GM12874 (cell line): Measurements from ENCODE around the gene TOR1AIP1.

ENCODE experiments used
- CTCF ChIP-seq: IDR thresholded peaks from 2 replicates; pipeline ENCODE4 v1.5.1; 2011; ENCODE audit warnings: low read depth, mild to moderate bottlenecking, control low read depth, low read length, moderate library complexity; ENCODE audit not compliant: insufficient read depth

The TOR1AIP1 gene

GRCh38 chr1:179882253-179883039, at the start of gene TOR1AIP1:
Gene TOR1AIP1 (plus strand): TSS chr1:179882285. CDS start chr1:179882503, 218 bp downstream.
- TF ChIP-seq CTCF: peak; percentile 39; the same call in 1 of the 2 replicates

GRCh38 chr1:179840107-179840506, 42.0 kb upstream of the TOR1AIP1 start:
- no peak for TF ChIP-seq CTCF

GRCh38 chr1:179848233-179848632, 33.9 kb upstream of the TOR1AIP1 start:
- no peak for TF ChIP-seq CTCF

GRCh38 chr1:179853102-179853501, 29.0 kb upstream of the TOR1AIP1 start:
- TF ChIP-seq CTCF: no peak

- TF ChIP-seq CTCF: no peak
Observed at GRCh38 chr1:179856296-179856695, 25.8 kb upstream of the TOR1AIP1 start.

GRCh38 chr1:179857009-179857408, 25.1 kb upstream of the TOR1AIP1 start:
- no peak for TF ChIP-seq CTCF

GRCh38 chr1:179860652-179861051, 21.4 kb upstream of the TOR1AIP1 start:
- TF ChIP-seq CTCF: no peak

GRCh38 chr1:179865377-179865776, 16.7 kb upstream of the TOR1AIP1 start:
- TF ChIP-seq CTCF: no peak
